GM18951 (cell line): ENCODE data around the gene STK32A.
"Not testable (repeated sequence)": the region's sequence is repeated elsewhere in the genome, so short reads cannot be mapped to it uniquely, and the experiment has no call there.

Experiments used
- POLR2A ChIP-seq: IDR thresholded peaks from 4 replicates; pipeline ENCODE4 v1.6.1; 2011; ENCODE audit warnings: mild to moderate bottlenecking; ENCODE audit not compliant: insufficient read length, insufficient read depth; ENCODE audit errors: extremely low read depth
- in situ Hi-C: fragments of 300-500 bp; cut with MboI; formaldehyde crosslinking; loops from one replicate; pipeline ENCODE4 v1.12.0; 2022; ENCODE audit warnings: low sequenced_read_pairs, mixed read lengths, inconsistent platforms; ENCODE audit not compliant: unreplicated experiment

Gene STK32A

DNA sequence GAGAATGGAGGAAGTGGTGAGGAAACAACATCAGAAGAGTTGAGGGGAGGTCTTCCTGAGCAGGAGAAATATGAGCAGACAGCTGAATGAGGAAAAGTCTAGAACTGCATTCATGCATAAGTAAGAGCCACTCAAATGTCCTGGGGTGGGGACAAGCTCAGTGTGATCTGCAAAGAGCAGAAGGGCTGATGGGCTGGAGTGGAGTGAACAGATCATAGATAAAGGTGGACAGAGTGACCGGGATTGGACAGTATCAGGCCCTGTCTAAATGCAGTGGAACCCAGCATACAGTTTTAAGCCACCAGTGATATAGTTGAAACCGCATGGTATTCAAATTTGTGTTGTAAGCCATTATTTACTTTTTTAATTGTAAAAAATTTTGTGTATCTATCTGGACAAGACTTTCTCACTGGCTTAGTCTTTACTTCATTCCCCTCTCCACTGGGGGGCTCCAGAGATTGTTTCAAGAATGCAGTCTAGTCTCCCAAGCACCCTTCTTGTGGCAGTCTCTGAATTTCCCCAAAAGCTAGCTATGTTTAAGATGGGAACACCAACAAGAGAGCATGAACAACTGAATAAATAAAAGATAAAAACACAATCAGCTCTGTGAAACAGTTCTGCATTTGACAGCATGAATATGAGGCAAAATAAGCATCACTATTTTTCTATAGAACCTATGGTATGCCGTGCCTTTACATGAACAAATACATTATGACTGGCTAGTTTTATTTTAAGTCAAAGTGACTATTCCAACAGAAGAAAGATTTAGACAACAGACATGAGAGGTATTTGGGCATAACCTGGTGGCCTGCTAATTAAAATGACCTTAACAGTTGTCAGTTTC, 10.7 kb upstream of the STK32A start:
- in situ Hi-C loops = no loop called here
- TF ChIP-seq POLR2A = no peak

DNA sequence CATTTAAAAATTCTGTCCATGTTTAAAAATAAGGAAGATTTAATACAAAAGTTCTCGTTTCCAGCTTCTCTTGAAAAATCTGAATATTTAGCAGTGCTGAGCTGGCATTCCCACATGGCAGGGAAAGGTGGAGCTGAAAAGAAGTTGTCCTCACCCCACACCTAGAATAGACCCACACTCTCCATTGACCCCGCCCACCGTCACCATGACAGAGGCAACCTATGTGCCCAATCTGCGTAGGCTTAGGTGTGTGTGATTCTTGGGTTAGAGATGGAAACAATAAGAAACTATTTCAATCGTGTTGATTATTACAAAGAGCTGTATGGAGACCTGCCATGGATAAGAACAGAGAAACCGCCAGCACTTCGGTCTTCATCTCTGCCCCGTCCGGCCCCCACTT, 8.9 kb upstream of the STK32A start:
- in situ Hi-C loops = no loop called here

DNA sequence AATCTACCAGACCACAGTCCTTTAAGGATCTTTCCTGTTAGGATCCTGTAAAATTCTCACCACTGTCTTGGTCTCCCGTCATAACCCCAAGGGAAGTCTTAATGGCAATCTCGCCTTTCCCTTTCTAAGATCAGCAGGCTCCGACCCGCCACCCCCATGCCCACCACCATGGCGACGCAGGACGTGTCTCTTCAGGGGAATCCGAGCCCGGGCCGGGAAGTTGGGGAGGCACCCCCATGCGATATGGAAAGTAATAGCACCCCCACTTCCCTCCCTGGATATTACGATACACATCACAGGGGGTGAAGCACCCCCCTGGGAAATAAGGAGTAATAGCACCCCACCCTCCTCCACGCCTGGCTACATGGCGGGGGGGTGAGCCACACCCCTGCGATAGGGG, 8.3 kb upstream of the STK32A start:
- in situ Hi-C loops = no loop called here
- TF ChIP-seq POLR2A = no peak

More for the DNA sequence above, 8.9 kb upstream of the STK32A start:
- no peak for TF ChIP-seq POLR2A

DNA sequence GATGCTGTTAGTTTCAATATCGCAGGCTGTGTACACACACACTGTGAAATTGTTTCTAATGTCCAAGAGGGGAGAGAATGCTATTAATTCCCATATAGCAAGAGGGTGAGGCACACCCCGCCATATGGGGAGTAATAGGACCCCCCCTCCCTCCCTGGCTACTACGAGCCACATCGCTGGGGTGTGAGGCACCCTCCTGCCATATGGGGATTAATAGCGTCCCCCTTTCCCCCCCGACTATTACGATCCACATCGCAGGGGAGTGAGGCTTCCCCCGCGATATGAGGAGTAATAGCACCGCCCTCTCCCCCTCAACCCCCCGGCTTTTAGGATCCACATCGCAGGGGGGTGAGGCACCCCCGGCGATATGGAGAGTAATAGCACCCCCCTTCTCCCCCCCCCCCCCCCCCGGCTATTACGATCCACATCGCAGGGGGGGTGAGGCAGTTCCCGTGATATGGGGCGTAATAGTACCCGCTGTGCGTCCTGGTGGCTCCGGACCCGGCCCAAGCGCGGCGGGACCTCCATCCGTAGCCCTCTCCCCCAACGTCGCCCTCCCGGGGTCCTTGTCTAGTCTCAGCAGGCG, 494 bp upstream of the STK32A start:
- in situ Hi-C loops = no loop called here
- no peak for TF ChIP-seq POLR2A

DNA sequence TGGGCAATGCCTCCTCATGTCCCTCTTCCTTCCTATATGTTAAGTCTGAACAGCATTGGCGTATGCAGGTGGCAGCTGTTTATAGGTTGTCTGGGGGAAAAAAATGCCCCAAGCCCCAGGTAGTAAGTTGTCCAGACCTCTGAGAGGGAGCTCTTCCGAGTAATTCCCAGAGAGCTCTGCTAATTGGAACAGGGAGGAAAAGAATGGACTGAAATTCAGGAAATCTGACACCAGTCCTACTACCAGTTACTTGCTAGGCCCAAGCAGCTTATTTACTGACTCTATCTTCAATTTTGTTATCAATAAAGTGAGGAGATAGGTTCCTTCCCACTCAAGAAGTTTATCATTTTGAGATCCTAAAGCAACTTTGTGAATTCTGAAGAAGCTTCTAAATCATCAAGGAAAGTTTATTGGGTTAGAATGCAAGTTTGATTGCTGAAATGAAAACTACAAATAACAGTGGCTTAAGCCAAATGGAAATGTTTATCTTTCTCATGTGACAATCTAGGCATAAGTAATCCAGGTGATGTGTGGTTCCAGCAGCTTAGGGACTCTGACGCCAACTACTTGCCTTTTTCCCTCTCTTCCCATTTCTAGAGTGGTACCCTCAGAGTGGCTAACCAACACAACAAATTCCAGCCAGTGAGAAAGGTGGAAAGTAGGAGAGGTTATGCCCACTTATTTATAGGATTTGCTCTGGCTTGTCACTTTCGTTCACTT, 5.6 kb downstream of the STK32A start:
- in situ Hi-C loops = no loop called here
- no peak for TF ChIP-seq POLR2A

DNA sequence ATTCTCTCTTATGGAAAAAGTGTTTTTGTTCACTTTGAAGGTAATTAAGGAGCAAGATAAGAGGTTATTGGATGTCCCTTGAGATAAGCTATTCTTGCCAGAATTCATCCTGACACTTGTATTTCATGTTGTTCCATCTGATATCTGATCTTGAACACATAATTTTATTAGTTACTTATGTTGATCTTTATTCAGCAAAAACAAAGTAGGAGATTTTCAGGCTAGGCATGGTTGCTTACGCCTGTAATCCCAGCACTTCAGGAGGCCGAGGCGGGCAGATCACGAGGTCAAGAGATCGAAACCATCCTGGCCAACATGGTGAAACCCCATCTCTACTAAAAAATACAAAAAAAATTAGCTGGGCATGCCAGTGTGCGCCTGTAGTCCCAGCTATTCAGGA, 8.4 kb downstream of the STK32A start:
- in situ Hi-C loops = not testable (repeated sequence)

DNA sequence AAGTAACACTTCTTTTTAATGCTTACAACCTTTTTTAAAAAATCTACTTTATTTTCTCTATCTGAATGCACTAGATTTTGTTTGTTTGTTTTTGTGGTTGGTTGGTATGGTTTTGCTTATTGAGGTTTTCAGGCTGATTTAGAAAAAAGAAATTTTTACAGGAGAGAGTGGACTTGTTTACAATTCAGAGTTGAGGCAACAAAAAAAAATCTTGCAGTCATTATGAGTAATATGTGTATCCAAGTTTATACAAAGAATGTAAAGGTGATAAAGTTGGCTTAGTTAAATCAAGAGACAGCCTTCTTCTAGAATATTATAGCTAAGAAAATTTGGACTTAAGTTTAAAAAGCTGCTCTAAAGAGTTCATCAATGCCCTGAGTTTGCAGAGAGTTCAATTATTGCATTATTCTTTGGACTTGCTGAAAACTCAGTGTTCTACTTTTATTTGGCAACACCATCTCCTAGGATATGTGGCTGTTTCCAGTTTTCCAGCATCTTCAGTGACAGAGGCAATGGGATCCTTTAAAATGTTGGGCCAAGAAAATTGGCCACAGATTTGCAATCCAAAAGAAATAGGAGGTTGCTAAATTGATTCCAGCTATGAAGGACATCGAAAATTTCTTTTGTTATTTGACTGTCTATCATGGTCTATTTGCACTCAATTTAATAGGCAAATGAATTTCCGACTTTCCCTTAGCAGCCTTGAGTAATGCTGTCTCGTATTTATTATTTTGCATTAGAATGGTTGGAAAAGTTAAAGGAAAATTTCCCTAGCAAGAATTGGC, 10.7 kb downstream of the STK32A start:
- in situ Hi-C loops = no loop called here
- TF ChIP-seq POLR2A = no peak

DNA sequence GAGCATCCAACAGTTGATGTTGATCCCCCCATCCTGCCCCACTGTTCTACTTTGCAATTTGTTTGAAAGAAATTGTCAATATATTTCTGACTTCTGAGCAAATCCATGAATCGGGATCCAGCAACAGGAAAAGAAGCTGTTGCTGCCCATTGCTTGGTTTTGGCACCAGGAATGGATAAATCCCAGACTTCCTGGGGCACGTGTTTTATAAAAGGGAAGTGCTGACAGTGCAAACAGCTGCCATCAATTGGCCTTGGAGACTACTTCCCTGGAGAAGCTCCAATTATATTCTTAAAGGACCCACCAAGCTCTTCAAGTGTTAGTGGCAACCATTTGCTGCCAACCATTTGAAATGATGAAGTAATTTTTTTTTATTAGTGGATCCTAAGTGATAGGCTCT, 13.7 kb downstream of the STK32A start:
- no peak for TF ChIP-seq POLR2A

DNA sequence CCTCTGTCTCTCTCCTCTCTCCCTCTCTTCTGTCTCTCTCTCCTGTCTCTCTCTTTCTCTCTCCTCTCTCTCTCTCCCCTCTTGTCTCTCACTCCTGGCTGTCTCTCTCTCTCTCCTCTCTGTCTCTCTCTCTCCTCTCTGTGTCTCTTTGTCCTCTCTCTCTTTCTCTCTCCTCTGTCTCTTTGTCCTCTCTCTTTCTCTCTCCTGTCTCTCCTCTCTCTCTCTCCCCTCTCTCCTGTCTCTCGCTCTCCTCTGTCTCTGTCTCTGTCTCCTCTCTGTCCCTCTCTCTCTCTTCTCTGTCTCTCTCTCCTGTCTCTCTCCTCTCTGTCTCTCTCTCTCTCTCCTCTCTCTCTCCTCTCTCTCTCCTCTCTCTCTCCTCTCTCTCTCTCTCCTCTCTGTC, 25.0 kb downstream of the STK32A start:
- no peak for TF ChIP-seq POLR2A
- in situ Hi-C loops = no loop called here

More for the DNA sequence above, 13.7 kb downstream of the STK32A start:
- in situ Hi-C loops = no loop called here

DNA sequence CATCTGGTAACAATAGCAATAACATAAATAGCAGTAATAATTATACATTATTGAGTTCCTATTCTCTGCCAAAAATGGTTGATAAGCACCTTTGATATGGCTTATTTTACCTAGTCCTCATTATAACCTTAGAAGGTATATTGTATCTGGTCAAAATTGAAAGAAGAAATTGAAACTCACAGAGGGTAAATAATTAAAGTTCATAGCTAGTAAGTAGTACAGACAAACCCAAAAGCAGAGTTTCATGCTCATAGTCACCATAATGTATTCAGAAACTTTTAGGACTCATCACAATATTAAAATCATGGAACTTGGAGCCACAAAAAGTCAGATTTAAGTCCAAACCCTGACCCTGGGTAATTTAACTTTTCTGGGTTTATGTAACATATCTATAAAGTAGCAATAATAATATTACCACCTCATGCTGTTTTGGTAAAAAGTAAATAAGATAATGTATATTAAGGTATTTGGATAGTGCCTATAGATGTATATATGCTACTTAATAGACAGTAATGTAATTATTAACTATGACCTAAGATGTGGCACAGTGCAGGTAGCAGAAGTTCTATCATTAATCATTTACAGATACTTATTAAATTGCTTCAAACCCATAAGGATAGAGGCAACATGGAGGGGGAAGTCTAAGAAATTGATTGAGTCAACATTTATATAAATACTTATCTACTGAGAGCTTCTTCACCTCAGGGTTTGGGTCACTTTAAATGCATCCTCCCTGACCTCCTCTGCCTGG, 32.4 kb downstream of the STK32A start:
- in situ Hi-C loops = no loop called here
- no peak for TF ChIP-seq POLR2A

DNA sequence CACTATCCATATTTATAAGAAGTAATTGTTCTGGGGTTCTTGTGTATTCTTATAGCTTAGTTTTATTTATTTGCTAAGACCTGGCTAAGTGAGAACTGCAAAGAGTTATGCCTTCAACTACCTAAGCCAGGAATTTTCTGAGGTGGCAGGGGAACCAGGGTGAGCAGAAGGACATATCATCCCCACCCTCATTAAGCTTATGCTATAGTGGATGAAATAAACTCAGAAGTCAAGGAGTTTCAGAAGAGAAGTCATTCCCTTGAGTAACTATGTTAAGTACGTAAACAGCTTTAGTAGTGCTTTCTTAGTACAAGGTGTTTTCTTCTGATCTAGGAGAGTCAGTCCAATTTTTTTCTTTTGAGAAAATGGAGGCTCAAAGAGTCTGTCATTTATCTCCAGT, 41.7 kb downstream of the STK32A start:
- TF ChIP-seq POLR2A = no peak
- in situ Hi-C loops = no loop called here

DNA sequence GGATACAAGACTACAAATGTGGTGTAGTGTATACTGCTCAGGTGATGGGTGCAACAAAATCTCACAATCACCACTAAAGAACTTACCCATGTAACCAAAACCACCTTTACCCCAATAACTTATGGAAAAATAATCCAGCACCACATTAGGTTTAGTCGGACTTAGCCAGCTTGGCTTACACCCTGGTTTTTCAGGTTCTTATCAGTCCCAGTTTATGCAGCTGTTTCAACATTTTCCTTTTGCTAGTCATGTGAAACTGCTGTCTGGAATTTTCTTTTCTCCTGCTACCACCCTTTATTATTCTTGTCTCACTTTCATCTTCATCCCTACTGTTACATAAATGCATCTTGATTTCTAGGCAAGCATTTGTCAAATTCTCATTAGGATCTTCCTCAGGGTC, 51.5 kb downstream of the STK32A start:
- no peak for TF ChIP-seq POLR2A
- in situ Hi-C loops = no loop called here

DNA sequence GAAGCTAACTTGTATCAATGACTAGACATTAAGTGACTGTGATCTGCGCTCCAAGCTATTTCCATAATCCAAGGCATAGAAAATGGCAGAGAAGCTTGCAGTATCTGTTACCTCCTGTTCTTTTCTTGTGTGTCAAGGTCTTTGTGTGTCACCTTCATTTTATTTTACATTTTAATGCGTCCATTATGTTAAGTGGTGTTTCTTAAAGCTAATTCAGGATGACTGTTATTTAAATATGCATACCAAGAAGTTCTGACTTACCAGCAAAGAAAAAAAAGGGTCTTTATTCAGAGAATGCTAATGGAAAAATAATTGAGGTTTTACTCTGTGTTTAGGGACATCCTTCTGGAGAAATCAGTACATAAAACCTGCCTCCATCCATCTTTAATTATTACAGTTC, 52.3 kb downstream of the STK32A start:
- no peak for TF ChIP-seq POLR2A
- in situ Hi-C loops = no loop called here

DNA sequence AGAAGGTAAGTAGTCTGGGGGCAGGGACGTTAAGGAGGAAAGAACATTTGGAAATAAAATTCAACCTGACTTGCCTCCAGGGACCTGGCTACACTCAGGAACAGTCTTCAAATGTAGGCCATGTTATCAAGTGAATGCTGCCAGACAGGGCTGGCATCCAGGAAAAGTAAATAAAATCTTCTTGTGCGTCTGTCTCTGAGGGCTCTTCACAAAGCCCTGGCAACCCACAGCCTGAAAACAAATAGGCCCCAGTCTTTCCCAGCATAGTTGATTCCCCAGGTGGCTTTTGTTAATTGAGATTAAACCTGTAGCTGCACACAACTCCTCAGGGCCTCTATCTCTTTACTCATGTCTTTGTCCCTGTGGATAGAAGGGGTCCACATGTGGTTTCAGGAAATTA, 55.4 kb downstream of the STK32A start:
- in situ Hi-C loops = no loop called here
- TF ChIP-seq POLR2A = no peak
